HG02943 (cell line): ENCODE data around the gene NPLOC4.
"Not testable (repeated sequence)": the region's sequence is repeated elsewhere in the genome, so short reads cannot be mapped to it uniquely, and the experiment has no call there.

Experiments used
- ATAC-seq: cut with Tn5 transposase; IDR thresholded peaks from one replicate; pipeline ENCODE4 v1.9.1; 2021; ENCODE audit warnings: mild to moderate bottlenecking, low read depth, moderate library complexity; ENCODE audit not compliant: unreplicated experiment

Gene NPLOC4

DNA sequence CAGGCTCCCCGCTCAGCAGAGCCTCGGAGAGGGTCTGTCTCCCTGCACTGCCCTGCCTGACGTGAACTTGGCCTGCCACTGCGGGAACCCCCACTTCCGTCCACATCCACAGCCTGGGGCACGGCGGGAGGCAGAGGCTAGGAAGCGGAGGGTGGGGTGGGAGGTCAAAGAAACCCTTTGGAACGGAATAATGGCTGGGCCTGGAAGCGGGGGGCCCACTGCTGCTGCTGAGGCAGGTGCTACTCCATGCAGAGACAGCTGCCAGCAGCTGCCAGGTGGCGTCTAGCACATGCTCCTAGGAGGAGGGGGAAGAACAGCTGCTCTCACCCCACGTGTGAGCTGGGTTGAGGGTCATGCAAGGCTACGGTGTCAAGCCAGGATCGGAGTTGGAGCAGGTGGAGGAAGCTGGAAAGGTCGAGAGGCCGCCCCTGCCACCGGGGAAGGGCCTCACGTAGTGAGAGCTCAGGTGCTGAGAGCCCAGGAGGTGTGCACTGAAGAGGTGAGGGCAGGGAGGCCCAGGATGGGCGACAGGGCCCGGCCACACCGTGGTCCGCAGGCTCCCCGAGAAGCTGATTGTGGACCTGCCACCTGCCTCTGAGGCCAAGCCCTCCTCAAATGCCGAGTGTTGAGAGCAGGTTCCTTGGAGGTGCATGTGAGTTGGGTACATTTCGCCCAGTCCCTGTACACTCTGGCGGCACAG is 98.9 kb downstream of the NPLOC4 start:
- ATAC-seq, result no peak

DNA sequence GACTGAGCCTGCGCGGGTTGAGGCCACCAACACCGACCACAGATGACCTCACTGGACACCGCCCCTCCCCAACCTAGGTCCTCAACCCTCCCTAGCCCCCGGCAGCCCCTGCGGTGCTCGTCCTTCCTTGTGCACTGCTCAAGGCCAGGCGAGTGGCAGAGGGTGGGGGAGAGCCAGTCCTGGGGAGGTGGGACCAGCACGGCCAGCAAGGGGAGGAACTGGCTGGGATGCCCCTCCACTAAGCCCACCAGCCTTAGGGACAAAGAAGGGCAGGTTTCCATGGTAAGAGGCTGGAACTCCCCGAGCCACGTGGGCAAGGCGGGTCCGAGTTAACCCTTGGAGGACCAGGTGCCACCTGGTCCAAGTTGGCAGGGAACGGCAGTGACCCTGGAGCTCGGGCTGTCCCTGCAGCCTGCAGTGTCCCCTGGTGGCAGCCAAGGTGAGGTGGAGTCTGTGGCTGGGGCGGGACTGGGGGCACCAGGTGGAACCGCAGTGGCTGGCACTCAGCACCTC is 99.5 kb downstream of the NPLOC4 start:
- ATAC-seq, result no peak

DNA sequence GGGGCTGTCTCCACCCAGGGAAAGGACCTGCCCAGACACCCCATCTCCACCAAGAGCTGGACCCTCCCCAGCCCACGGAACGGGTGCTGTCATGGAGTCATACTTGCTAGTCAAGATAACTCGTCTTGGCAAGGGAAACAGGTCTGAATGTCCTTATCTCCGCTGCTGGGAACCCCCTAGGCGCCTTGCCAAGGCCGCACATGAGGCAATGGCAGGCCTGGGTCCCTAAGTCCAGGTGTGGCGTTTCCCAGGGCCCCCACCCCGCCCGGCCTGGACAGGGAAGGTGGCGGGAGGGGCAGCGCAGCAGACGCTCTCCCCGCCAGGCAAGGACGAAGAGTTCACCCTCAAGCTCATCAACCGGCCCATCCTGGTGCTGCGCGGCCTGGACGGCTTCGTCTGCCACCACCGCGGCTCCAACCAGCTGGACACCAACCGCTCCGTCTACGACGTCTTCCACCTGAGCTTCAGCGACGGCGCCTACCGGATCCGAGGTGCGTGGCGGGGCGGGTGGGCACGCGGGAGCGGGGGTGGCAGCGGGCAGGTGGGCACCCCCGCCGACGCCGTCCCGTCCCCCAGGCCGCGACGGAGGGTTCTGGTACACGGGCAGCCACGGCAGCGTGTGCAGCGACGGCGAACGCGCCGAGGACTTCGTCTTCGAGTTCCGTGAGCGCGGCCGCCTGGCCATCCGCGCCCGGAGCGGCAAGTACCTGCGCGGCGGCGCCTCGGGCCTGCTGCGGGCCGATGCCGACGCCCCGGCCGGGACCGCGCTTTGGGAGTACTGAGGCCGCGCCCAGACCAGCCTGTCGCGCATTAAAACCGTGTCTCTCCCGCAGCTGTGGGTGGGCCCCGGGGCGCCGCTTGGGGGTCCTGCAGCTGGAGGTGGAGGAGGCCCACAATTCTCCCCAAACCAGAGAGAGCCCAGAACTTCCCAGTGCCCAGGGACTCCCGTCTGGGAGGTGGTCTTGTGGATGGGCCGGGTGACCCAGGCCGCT is 100.3 kb downstream of the NPLOC4 start:
- ATAC-seq, result no peak

DNA sequence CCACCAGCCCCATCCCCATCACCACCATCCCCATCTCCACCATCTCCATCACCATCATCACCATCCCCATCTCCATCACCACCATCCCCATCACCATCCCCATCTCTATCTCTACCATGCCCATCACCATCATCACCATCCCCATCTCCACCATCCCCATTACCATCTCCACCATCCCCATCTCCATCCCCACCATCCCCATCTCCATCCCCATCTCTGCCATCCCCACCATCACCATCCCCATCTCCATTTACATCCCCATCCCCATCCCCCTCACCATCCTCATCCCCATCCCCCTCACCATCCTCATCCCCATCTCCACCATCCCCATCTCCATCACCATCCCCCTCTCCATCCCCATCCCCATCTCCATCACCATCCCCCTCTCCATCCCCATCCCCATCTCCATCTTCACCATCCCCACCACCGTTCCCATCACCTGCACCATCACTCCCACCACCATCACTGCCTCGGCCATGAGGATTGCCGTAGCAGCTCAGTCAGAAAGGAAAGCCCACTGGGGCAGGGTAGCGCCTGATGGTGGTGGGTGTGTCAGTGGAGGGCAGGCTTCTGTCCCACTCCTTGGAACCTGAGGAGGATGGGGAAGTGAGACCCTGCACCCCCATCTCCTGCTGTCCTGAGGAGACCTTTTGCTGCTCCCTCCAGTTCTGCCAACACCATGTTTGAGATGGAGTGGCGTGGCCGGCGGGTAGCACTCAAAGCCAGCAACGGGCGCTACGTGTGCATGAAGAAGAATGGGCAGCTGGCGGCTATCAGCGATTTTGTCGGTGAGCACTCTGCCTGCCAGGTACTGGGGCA is 101.2 kb downstream of the NPLOC4 start:
- no peak for ATAC-seq

DNA sequence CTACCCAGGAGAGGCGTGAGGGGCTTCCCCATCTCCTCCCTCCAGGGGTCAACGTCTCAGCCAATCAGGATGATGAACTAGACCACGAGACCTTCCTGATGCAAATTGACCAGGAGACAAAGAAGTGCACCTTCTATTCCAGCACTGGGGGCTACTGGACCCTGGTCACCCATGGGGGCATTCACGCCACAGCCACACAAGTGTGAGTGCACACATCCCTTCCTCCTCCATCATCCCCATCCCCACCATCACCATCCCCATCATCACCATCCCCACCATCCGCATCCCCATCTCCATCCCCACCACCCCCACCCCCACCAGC is 101.9 kb downstream of the NPLOC4 start:
- ATAC-seq, result no peak

DNA sequence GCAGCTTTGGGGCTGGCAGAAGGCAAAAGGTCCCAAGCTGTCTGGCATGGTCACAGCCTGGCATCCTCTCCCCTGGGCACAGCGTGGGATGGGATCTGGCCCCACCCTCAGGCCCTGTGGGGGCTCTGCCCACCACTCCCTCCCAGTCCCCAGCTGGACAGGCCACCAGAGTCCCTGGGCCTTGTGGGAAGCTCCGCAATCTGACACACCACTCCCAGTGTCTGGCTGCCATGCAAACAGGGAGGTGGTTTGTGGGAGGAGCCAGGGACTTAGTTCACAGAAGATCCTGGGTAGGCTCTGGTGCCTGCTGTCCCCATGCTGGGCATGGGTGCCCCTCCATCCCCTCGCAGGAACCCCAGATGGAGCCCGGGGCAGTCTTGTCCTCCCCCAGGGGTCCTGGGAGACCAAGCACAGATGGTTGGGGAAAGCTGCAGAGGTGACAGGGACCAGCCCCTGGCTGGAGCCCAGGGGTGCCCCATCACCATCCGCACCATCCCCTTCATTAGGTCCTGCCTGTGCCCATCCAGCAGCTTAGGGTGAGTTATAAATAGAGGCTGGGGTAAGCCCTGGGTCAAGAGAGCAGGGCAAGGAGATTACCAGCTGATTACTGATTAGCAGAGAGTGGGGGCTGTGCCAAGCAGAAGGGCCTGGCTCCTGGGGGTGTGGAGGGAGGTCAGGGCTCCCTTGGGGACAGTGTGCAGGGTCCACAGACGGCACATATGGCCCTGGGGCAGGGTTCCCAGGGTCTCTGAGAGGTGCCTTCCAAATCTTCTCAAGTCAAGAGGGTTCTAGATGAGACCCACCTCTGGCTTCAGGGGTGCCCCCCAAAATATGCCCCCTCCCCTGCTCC is 102.5 kb downstream of the NPLOC4 start:
- ATAC-seq, result no peak

DNA sequence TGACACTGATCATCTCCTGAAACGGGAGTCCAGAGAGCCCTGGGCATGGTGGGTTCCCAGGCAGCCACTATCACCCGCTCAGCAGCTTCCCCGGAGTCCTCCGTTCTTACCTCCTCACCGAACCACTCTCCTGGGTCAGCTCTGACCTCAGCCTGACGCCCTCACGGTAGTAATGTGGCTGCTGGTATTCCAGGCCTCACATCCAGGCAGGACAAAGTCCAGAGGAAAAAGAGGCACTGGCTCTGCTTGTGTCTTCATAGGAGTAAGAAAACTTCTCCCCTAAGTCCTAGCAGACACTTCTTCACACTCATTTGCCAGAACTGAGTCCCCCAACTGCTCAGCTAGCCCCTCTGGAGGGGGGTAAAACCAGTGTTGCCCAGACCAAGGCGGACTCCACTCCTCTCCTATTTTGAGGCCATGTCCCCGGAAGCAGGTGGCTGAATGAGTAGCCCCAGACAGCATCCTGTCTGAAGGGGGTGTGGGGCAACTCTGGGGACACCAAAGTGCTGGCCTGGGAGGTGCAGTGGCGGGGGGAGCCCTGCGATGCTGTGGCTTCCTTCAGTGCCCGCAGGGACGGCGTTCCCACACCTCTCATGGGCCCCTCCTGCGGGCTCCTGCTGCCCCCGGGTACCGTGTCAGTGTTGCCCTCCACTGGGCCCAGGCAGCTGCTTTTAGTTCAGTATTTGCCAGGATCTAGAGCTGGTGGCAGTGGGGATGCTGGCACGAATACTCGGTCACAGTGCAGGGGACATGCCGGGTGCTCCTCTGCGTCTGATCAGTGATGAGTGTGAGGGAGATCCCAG is 103.4 kb downstream of the NPLOC4 start:
- ATAC-seq, result no peak

DNA sequence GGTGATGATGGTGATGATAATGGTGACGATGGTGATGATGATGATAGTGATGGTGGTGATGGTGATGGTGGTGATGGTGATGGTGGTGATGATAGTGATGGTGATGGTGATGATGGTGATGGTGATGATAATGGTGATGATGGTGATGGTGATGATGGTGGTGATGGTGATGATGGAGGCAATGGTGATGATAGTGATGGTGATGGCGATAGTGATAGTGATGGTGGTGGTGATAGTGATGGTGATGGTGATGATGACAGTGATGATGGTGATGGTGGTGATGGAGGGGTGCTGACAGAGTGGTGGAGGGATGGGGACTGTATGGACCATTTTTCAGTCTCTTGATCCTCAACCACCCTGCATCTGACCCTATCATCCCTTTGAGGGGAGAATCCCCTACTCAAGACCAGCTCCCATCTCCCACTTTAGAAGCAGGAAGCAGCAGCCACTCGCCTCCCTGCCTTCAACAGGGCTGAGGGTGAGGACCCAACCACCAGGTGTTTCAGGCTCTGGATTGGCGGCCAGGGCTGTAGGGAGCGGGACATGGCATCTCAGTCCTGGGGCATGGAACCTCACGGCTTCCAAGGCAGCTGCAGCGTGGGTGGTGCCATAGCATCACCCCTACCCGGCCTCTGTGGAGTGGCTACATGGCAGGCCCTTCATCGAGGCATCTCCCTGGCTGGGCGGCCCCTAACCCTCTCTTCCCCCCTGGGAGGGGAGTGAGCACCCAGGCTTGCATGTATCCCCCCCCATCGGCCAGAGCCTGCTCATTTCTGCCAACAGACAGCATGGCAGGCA is 104.2 kb downstream of the NPLOC4 start:
- ATAC-seq, result no peak

DNA sequence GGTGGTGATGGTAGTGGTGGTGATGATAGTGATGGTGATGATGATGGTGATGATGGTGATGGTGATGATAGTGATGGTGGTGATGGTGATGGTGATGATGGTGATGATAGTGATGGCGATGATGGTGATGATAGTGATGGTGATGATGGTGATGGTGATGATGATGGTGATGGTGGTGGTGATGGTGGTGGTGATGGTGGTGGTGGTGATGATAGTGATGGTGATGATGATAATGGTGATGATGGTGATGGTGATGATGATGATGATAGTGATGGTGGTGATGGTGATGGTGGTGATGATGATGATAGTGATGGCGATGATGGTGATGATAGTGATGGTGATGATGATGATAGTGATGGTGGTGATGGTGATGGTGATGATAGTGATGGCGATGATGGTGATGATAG is 104.9 kb downstream of the NPLOC4 start:
- not testable (repeated sequence) for ATAC-seq

DNA sequence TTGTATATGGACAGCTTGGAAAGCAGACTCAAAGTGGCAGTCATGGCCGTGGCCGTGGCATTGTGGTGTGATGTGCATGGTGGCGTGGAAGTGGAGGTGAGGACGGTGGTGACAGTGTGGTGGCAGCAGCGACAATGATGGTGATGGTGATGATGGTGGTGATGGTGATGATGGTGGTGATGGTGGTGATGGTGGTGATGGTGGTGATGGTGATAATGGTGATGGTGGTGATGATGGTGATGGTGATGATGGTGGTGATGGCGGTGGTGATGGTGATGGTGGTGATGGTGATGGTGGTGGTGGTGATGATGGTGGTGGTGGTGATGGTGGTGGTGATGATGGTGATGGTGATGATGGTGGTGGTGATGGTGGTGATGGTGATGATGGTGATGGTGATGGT is 105.9 kb downstream of the NPLOC4 start:
- not testable (repeated sequence) for ATAC-seq

DNA sequence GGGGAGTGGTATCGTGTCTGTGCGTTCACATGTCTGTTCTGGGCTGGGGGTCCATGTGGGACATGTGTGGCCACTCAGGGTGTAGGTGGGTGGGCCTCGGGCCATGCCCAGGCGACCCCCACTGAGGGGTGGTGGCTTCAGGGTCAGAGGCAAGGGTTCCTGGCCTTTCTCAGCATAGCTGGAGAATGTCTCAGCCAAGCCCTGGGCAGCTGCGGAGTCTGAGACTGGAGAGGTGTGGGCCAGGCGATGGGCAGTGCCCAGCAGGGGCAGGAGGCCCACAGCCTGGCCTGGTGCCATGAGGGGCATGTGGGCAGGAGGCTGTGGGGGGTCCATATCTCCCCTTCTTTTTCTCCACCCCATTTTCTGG is 107.5 kb downstream of the NPLOC4 start:
- no peak for ATAC-seq

DNA sequence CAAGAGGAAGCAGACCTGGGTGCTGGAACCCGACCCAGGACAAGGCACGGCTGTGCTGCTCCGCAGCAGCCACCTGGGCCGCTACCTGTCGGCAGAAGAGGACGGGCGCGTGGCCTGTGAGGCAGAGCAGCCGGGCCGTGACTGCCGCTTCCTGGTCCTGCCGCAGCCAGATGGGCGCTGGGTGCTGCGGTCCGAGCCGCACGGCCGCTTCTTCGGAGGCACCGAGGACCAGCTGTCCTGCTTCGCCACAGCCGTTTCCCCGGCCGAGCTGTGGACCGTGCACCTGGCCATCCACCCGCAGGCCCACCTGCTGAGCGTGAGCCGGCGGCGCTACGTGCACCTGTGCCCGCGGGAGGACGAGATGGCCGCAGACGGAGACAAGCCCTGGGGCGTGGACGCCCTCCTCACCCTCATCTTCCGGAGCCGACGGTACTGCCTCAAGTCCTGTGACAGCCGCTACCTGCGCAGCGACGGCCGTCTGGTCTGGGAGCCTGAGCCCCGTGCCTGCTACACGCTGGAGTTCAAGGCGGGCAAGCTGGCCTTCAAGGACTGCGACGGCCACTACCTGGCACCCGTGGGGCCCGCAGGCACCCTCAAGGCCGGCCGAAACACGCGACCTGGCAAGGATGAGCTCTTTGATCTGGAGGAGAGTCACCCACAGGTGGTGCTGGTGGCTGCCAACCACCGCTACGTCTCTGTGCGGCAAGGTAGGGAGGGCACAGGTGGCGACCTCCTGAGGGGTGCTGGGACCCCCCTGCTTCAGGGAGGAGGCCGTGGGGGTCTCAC is 108.1 kb downstream of the NPLOC4 start:
- no peak for ATAC-seq

DNA sequence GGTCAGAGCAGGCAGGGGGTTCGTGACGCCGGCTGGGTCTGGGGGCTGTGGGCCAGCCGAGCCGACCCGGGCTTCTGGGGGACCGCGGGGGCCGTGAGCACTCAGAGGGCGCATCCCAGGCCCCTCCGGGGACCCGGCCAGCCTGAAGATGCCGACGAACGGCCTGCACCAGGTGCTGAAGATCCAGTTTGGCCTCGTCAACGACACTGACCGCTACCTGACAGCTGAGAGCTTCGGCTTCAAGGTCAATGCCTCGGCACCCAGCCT is 108.6 kb downstream of the NPLOC4 start:
- ATAC-seq, result no peak

DNA sequence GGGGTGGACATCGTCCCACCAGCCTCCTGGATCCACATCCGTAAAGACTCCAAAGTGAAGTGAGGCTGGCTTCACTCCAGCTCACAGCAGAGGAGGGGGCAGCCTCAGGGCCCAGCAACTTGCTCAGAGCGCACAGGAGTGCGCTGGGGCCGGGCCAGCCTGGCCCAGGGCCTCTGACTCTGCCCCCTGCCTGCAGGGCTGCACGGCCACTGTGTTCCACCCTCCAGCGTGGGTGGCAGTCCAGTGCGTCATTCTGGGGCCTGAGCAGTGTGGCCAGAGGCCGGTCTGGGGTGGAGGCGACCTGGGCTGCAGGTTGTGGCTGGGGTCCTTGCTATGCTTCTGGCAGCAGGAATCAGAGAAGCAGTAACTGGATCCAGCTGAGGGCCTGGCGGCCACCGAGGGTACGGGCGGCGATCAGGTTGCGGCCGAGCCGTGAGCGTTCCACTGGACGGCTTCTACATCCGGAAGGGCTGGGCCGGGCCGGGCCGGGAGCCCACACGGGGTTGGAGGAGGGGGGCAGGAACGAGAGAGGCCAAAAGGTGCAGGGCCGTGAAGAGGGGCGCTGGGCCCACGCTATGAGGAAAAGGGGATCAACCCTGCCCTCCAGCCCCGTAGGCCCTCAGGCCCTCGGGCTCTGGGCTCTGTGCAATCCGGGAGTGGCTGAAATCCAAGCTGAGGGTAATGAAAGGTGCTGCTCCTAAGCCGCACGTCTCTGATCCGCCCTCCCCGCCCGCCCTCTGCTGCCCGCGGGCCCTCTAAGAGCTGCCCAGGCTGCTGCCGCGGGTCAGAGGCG is 109.1 kb downstream of the NPLOC4 start, which contains the start of gene FSCN2:
TSS of gene FSCN2 (plus strand) at position 787 of the 793 bp plus-strand sequence. CDS start 155 bp downstream, outside the sequence.
- no peak for ATAC-seq

DNA sequence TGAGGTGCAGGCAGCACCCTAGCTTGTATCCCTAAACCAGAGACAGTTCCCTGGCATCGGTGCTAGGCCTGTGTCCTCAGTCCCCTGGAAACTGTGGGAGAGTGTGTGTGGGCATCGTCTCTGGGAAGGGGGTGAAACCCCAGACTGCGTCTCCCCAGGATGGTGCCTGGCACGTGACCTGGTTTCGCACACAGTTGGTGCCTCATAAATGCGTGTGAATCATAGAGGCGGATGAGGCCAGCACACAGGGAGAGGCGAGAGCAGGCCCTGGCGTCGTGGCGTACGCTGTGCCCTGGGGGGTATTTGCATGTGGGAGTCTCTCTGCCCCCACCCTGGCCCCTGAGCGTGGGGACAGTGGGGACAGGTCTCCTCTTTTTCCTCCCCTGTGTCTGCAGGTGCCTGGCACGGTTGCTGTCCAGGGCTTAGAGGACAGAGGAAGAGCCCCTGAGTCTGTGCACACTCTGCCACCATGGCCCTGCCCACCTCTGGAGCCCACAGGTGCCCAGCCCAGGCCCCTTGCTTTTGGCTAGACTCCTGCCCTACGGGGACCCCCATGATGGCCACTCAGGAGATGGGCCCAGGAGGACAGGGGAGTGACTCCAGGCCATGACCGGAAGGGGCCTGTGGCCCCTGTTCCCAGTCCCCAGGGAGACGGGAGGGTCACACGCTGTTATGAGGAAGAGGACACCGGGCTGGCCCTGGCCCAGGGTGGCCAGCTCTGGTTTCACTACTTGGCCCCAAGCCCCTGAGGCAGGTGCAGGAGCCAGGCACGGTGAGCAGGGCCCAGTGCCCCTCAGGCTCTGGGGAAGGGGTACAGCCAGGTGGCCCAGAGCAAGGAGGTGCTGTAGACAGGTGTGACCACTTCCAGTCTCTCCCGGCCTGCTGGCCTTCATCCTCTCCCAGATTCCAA is 110.0 kb downstream of the NPLOC4 start:
- ATAC-seq, result no peak

DNA sequence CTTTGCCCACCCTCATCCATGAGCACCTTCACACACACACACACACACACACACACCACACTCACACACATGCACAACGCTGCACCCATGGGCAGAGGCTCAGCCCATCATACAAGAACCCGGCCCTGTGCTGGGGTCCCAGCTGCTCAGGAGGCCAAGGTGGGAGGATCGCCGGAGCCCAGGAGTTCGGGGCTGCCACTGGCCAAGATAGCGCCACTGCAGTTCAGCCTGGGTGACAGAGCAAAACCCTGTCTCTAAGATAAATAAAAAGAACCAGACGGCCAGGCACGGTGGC is 112.1 kb downstream of the NPLOC4 start:
- ATAC-seq, result no peak
